ENCODE measurements around the gene FKBP1A.

- no peak for TF ChIP-seq CTCF (conservative IDR thresholded peaks at IDR 0.05; ENCODE audit: low read depth, low read length)
- TF ChIP-seq FOS (IDR thresholded peaks at IDR 0.05; ENCODE audit: low read depth, low read length): no peak
Observed at GRCh38 chr20:1376408-1377270, 16.2 kb downstream of the FKBP1A start.
